GM18499 (cell line): ENCODE measurements around the gene UCN3.
"Not testable (repeated sequence)": the region's sequence is repeated elsewhere in the genome, so short reads cannot be mapped to it uniquely, and the experiment has no call there.

Experiments used
- ATAC-seq: cut with Tn5 transposase; IDR thresholded peaks from one replicate; pipeline ENCODE4 v1.9.1; 2021; ENCODE audit warnings: moderate number of reproducible peaks; ENCODE audit not compliant: insufficient read depth, unreplicated experiment

UCN3 gene

DNA sequence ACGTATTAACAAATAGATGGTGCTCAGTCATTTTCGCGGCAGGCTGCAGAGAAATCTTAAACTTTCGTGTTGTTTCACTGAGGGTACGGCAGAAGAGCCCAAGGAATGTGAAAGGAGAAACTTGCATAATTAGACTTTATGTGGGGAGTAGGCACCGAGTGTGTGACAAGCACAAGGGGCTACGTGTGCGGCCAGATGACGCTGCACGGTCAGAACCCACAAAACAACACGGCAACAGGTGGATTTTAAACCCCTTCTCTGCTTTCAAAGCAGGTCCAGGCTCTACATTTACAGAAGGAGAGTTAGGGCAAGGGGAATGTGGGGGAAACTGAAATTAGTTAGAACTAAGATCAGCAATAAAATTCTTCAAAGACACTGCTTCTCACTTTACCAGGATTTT is 392 bp upstream of the UCN3 start:
- ATAC-seq = no peak

DNA sequence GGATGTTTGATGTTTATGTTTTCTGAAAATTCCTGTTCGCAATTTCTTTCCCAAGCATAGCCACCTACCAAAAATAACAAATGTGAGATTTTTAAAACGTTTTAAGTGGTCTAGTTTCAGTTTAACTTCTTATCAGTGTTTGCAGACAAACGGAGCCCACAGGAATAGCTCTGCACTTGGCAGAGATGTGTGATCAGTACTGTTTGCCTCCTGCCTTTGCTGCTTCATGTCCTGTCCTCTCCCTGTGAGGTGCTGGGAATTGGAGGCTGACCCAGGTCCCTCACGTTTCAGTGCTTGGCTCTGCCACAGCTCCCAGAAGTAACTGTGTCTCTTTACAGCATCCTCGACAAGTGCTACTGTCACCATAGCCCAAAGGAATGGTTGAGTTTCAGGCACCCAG is 1.2 kb downstream of the UCN3 start:
- ATAC-seq = no peak

DNA sequence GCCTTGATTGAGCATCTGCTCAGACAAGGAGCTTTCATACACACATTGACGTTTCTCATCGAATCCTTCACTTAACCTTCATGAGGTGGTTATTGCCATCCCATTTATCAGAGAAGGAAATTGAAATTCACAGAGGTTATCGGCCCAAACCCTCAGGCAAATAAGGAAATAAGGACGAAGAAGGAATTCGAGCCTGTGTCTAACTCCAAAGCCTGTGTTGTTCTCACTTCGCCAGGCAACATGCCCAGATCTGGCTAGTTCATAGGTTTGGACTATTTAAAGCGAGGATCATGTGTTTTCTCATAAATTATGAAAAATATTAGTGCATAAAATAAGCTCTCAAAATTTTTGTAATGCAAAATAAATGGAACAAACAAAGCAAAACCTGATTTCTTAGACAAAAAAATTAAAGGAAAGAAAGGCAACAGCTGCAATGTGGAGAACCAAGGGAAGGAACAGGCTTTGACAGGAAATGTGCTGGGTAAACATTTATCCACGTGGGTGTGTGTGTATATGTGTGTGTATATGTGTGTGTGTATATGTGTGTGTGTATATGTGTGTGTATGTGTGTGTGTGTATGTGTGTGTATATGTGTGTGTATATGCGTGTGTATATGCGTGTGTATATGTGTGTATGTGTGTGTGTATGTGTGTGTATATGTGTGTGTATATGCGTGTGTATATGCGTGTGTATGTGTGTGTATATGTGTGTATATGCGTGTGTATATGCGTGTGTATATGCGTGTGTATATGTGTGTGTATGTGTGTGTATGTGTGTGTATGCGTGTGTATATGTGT is 4.8 kb downstream of the UCN3 start:
- no peak for ATAC-seq

DNA sequence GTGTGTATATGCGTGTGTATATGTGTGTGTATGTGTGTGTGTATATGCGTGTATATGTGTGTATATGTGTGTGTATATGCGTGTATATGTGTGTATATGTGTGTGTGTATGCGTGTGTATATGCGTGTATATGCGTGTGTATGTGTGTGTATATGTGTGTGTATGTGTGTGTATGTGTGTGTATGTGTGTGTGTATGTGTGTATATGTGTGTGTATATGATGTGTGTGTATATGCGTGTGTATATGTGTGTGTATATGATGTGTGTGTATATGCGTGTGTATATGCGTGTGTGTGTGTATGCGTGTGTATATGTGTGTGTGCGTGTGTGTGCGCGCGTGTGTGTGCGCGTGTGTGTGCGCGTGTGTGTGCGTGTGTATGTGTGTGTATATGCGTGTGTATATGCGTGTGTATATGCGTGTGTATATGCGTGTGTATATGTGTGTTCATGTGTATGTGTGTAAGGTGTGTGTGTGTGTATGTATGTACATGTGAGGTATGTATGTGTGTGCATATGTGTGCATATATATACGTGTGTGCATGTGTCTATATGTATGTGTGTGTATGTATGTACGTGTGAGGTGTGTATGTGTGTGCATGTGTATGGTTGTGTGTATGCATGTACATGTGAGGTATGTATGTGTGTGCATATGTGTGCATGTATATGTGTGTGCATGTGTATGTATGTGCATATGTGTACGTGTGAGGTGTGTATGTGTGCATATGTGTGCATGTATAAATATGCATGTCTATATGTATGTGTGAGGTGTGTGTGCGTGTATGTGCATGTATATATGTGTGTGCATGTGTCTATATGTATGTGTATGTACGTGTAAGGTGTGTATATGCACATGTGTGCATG is 6.0 kb downstream of the UCN3 start:
- ATAC-seq = no peak

DNA sequence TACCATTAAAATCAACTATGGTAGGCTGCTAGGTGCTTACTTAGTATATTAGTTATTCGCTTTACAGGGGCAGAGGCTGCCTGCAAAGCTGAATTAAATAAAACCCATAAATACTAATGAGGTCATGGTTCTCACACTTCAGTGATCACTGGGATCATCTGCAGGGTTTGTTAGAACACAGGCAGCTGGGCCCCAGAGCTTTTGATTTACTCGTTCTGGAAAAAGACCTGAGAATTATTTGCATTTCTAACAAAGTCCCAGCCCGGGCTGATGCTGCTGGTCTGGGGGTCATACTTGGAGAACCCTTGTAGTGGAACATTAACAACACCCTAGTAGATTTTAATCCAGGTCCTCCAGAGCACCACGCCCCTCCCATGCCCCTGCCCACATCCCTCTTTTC is 8.5 kb downstream of the UCN3 start:
- ATAC-seq = no peak

DNA sequence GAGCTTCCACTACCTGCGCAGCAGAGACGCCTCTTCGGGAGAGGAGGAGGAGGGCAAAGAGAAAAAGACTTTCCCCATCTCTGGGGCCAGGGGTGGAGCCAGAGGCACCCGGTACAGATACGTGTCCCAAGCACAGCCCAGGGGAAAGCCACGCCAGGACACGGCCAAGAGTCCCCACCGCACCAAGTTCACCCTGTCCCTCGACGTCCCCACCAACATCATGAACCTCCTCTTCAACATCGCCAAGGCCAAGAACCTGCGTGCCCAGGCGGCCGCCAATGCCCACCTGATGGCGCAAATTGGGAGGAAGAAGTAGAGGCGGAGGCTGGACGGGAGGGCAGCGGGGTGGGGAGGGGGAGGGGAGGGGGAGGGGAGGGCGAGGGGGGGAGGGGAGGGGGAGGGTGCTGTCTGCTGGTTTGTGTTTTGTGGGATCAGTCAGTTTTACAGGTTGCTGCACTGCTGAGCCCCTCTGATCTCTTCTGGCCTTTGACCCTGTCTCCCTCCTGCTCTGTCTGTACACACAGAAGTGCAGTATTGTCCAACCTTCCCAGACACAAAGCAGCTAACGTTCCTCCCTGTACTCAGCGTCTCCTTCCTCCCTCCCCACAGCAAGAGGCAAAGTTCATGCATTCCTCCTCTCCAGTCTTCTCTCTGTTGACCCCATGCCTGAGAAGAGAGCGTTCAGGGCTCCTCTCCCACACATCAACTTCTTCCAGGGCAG is 9.3 kb downstream of the UCN3 start:
- no peak for ATAC-seq

DNA sequence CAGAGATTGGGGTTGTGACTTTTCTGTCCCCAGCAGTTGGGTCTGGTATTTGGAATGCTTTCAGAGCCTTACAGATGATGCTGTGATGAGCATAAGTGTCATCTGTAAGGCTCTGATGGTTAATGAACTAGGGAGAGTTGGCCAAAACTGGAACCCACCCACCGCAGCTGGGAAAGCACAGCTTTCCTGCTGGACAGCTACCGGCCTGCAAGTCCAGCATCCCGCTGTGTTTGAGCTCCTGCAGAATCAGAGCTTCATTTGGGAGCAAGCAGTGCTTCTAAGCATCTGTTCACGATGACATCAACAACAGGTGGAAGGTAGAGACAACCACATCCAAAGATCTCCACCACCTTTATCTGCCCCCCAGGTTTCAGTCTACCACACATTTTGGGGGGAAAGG is 11.7 kb downstream of the UCN3 start:
- ATAC-seq = no peak

DNA sequence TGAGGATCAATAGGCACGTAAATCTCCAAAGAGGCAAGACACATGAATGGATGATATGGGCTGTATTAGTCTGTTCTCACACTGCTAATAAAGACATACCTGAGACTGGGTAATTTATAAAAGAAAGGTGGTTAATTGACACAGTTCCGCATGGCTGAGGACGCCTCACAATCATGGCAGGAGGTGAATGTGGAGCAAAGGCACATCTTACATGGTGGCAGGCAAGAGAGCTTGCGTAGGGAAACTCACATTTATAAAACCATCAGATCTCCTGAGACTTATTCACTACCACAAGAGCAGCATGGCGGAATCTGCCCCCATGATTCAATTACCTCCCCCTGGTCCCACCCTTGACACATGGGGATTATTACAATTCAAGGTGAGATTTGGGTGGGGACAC is 14.4 kb downstream of the UCN3 start:
- not testable (repeated sequence) for ATAC-seq

DNA sequence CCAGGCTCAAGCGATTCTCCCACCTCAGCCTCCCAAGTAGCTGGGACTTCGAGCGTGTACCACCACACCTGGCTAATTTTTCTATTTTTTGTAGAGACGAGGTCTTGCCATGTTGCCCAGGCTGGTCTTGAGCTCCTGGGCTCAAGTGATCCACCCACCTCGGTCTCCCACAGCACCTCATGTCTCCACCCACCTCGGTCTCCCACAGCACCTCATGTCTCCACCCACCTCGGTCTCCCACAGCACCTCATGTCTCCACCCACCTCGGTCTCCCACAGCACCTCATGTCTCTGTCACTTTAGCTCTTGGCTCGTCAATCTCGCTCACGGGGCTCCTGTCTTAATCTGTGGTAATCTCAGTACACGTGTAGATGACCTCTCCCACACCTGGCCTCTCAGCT is 15.6 kb downstream of the UCN3 start:
- not testable (repeated sequence) for ATAC-seq

DNA sequence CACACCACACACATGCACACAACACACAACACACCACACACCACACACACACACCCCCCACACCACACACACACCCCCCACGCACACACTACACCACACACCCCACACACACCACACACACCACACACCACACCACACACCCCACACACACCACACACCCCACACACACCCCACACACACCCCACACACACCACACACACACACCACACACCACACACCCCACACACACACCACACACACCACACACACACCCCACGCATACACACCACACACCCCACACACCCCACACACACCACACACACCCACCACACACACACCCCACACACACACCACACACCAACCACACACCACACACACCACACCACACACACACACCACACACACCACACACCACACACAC is 16.4 kb downstream of the UCN3 start:
- ATAC-seq = no peak

DNA sequence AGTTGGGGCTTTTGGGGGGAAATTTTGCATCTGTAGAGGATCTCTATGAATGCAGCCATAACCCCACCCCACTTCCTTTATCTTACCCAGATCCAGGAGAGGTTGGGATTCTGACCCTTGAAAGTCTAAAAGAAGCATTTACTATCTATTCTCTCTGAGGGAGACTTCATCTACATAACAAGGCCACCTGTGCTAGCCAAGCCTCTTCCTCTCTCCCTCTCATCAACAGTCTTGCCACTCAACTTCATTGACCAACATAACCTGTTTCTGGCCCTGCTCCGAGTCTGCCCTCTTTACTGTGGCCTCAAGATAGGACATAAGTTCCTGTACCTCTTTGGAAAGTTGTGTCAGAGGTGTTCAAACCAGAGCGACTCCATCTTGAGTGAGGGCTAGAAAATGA is 20.5 kb downstream of the UCN3 start:
- ATAC-seq = no peak

DNA sequence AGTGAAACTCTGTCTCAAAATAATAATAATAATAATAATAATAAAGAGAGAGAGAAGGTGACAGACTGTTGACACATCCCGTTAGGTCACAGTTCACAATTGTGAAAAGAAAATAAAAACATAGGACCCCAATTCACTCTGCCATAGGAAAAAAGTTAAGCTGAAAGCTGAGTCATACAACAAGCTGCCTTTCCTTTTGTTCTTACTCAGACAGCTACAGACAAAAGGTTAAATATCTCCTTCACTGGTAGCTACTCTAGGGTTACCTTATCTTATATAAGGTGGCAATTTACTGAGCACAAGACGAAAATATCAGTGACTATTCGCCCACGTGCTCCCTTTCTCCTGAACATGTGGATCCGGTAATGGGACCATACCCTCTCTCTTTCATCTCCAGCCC is 22.4 kb downstream of the UCN3 start:
- no peak for ATAC-seq

DNA sequence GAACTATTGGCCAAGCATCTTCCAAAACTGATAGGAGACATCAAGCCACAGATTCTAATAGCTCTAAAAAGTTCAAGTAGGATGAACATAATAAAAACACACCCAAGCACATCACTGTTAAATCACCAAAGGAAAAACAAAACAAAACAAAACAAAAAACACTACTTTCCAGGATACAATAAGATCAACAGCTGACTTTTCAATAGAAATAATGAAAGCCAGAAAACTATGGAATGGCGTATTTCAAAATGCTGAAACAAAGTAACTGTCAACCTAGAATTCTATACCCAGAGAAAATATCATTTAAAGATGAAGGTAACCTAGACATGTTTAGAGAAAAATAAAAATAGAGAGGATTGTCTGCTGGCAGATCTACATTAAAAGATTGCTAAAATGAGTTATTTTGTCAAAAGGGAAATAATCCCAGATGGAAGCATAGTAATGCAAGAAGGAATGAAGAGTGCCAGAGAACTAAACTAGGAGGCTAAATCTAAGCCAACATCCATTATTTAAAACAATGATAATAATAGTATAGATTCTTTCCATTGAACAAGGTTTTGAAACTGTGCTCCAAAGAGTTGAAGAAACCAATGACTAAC is 25.9 kb downstream of the UCN3 start:
- no peak for ATAC-seq

DNA sequence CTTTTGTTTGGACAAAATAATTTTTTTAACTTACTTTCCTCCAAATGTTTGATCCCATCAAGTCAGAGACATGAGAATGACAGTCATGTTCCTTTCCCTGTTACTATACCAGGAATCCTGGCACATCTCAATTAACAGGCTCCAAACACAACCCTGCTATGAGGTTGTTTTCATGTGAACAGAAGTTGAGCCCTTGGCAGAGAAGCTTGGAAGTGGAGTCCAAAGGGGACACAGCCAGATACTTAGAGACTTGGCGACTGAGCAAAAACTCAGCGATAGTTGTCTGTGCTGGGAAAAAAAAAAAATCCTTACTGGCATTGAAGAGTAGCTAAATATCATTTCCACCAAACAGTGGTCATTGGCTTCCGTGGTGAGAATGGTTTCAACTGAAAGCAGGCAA is 27.0 kb downstream of the UCN3 start:
- no peak for ATAC-seq

DNA sequence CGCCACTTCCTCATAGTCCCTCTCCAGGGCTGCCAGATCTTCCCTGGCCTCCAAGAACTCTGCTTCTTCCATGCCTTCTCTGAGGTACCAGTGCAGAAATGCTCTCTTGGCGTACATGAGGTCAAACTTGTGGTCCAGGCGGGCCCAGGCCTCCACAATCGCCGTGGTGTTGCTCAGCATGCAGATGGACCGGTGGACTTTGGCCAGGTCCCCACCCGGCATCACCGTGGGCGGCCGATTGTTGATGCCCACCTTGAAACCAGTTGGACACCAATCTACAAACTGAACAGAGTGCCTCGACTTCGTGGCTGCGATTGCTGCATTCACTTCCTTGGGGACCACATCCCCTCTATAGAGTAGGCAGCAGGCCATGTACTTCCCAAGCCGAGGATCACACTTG is 28.8 kb downstream of the UCN3 start:
- ATAC-seq = no peak

DNA sequence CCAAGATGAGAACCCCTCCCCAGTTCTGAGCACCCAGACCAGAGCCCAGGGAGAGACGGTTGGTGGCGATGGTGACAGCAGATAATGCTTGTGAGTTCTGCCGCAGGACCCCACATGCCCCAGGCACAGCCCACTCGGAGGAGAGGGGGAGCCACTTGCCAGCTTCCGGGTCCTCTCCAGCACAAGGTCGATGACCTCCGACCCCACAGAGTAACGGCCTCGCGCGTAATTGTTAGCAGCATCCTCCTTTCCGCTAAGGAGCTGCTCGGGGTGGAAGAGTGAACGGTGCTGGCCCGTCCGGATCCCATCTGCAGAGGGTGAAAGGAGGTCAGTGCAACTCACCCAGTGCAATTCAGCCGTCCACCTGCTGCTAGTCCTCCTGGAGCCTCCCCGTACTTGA is 30.4 kb downstream of the UCN3 start:
- no peak for ATAC-seq

DNA sequence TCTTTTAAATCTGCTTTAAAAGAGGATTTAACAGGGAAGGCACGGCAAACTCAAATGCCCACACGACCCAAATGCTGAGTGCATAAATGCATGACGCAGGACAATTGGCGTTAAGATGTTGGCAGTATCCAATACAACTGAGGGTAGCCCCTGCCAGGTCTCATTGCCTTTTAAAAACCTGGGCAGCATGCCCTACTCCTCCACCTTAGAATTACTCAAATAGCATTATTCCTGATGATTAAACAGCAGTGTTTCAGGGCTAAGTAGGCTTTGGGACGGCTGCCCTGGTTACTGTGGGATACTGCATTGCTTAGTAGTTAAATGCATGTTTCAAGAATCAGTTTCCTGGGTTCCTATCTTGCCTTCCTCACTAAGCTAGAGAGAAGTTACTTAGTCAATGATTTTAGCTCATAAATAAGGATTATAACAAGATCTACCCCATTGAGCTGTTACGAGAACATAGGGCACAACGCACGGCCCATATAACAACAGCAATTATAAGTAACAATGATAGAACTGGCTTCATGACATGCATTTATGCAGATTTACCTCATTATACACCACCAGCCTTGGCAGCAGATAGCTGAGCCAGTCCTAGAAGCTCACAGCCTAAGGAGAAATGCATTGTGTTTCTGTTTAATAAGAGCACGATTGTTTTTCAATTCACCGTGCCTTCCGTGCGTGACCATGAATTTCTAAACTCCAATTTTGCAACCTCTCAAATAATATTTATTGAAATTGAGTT is 32.0 kb downstream of the UCN3 start:
- ATAC-seq = no peak

DNA sequence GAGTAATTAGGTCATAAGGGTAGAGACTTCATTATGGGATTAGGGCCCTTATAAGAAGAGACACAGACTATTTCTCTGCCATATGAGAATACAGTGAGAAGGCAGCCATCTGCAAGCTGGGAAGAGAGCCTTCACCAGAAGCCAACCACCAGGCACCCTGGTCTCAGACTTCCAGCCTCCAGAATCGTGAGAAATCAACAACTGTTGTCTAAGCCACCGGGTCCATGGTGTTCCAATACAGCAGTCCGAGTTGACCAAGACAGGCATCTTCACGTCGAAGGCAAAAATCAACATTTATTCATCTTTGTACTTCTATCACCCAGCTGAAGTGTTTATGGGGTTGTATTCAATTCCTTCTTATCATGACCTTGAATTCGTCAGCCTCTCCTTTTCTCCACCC is 34.6 kb downstream of the UCN3 start:
- no peak for ATAC-seq

DNA sequence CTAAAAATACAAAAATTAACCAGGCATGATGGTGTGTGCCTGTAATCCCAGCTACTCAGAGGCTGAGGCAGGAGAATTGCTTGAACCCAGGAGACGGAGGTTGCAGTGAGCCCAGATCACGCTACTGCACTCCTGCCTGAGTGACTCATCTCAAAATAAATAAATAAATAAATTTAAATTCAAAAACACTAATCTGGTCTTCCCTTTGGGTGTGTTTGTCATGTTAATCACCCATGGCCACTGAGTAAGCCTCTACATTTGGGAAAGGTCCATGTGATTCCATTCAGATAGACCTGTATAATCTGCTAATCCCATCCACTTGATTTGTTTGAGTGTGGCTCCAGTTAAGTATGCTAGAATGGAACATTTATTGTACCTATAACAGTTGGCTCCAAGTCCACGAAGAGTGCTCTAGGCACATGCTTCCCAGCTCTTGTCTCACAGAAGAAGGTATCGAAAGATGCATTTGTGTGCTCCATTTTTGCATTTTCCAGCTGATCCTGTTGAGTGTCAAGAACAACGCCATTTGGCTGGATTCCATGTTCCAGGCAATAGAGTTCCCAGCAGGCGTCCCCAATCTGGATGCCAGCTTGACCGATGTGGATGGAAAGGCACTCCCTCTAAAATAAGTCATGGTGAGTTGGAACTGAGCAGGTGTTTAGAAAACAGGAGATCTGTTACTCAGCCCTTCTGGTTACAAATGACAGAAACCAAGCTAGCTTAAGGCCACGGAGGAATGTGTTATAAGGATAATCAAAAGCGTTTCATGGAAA is 35.9 kb downstream of the UCN3 start:
- ATAC-seq = no peak
